Stimulated activated CD8-positive, alpha-beta memory T cell treated with anti-CD3 and anti-CD28 coated beads, Interleukin-7, amount 100 ng/mL, for 4 hours (primary cell): ENCODE measurements around the gene SLC37A4.
"Not testable (repeated sequence)": the region's sequence is repeated elsewhere in the genome, so short reads cannot be mapped to it uniquely, and the experiment has no call there.

Experiments used
- DNase-seq, 2 donors: peaks; one replicate each; pipeline ENCODE4 v3.0.0-alpha.2; 2020; ENCODE audit warnings: low read depth in 2 of 2

SLC37A4 gene

DNA sequence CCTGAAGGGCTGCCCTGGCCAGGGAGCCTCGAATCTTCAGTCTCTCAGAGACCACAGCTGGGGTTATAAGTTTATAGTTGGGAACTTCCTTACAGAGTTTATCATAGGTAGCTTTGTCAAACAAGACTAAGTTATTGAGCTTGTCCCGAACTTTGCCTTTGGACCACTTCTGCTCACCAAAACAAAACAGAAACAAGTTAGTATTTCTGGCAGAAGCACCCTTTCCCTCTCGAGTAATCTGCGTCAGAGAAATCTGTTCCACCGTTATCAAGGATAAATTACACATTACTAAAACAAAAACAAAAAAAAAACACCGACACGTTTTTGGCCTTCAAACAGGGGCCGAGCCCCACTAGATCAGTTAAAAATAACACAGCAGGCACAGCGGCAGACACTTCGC is 13.3 kb downstream of the SLC37A4 start:
- not testable (repeated sequence) for DNase-seq

DNA sequence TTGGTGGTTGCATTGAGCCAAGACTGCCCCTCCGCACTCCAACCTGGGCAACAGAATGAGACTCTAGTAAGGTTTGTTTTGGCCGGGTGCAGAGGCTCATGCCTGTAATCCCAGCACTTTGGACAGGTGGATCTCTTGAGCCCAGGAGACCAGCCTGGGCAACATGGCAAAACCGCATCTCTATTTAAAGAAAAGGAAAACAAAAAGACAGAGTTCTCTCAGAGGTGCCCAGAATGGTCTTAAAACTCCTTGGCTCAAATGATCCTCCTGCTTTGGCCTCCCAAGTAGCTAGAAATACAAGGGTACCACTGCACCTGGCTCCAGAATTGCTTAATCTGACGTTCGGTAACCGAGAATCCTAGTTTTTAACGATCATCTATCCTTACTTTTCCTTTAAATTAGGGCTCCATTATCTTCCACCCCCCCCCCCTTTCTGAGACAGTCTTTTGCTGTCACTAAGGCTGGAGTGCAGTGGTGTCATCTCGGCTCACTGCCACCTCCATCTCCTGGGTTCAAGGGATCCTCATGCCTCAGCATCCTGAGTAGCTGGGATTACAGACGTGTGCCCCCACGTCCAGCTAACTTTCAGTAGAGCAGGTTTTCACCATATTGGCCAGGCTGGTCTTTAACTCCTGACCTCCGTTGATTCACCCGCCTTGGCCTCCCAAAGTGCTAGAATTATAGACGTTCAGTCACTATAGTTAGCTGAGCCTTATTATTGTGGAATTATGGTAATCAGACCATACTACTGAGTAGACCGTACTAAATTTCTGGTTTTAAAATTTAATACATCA is 14.3 kb downstream of the SLC37A4 start:
- DNase-seq, result no peak

DNA sequence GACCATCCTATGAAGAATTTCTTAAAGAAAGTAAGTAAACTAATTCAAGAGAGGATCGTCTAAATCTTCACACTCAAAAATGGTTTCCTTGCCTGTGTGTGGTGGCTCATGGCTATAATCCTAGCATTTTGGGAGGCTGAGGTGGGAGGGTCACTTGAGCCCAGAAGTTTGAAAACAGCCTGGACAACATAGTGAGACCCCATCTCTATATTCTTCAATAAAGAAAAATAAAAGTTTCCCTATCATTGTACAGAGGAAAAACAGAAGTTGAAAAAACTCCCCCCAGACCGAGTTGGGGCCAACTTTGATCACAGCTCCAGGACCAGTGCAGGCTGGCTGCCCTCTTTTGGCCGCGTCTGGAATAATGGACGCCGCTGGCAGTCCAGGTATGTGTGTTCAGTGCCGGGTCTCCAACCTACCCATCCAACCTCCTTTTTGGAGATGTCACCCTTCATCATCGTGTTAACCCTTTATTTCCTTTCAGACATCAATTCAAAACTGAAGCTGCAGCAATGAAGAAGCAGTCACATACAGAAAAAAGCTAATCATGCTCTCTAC is 15.5 kb downstream of the SLC37A4 start:
- DNase-seq, result no peak

DNA sequence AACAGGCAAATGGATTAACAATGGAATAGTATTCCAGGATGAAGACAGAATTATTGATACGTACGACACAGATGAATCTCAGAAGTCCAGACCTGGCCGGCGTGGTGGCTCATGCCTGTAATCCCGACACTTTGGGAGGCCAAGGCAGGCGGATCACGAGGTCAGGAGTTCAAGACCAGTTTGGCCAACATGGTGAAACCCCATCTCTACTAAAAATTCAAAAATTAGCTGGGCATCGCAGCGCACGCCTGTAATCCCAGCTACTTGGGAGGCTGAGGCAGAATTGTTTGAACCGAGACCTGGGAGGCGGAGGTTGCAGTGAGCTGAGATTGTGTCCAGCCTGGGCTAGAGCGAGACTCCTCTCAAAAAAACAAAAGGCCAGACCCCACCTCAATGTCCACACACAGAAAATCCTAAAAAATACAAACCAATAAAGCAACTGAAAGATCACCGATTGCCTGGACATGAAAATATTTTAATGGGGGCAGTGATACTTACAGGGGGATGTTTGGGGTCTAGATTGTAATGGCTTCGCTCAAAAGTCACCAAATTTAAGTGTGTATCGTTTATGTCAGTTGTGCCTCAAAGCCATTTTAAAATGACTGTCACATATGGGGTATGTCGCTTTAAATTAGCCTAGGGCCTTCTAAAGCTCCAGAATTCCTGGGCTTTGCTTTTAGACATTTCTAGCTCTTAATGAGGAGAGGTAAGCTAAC is 16.3 kb downstream of the SLC37A4 start:
- DNase-seq, result no peak

DNA sequence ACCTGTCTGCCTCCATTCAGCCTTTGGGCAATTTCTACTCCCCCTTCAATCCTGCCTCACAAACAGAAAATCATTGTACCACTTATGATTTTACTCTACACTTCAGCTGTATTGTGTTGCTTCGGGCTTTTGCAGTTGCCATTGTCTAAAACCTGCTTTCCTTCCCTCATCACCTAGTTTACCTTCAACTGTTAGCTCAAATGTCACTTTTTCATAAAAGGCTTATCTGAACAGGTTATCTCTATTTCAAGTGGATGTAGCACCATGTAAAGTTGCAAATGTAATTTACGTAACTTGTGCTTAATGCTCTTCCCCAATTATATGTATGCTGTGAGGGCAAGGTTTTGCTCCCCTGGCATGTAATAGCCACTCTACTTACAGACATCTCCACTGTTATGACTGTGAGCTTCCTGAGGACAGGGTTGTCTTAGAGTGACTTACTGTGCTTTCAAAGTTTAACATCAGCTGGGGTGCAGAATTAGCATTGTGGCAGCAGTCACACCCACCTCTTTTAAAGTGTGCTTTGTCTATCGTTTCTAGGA is 18.0 kb downstream of the SLC37A4 start:
- DNase-seq, result no peak

DNA sequence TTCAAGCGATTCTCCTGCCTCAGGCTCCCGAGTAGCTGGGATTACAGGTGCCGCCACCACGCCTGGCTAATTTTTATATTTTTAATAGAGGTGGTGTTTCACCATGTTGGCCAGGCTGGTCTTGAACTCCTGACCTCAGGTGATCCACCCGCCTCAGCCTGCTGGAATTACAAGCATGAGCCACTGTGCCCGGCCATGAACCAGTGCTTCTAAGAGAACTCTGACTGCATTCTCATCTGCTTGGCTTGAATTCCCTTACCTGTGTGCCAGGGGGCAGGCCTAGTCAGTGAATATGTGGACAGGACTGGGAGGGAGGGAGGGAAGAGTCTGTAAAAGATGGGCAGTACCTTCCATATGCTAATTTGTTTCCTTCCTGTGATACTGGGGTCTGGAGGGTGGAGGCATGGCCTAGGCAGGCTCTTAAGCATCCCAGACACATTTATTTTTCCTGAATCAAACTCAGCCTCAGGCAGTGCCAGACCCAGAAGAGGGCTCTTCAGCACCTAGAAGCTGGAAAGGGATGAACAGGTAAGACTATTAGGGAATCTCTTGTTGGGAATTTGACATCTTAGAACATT is 19.1 kb downstream of the SLC37A4 start:
- DNase-seq, result no peak

DNA sequence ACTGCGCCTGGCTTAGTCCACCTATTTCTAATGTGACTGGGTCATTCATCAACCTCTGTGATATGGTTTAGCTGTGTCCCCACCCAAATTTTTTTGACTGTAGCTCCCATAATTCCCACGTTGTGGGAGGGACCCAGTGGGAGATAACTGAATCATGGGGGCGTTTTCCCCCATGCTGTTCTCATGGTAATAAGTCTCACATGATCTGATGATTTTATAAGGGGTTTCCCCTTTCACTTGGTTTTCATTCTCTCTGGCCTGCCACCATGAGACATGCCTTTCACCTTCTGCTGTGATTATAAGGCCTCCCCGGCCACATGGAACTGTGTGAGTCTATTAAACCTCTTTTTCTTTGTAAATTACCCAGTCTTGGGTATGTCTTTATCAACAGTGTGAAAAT is 24.0 kb downstream of the SLC37A4 start:
- no peak for DNase-seq

DNA sequence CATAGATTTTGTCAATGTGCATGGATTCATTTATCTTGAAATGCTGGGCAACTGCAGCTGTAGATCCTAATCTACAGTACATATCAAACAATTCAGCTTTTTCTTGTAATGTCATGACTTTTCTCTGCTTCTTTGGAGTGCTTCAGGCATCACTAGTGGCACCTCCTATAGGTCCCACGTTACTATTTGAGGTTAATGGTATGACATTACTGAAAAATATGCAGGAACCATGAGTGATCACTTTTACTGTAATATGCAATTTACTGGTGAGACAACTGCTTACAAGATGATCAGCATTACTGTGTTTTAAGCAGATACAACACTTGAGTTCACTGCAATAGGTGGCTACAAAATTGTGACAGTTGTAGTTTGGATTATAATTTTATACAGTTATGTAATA is 29.8 kb downstream of the SLC37A4 start:
- no peak for DNase-seq

DNA sequence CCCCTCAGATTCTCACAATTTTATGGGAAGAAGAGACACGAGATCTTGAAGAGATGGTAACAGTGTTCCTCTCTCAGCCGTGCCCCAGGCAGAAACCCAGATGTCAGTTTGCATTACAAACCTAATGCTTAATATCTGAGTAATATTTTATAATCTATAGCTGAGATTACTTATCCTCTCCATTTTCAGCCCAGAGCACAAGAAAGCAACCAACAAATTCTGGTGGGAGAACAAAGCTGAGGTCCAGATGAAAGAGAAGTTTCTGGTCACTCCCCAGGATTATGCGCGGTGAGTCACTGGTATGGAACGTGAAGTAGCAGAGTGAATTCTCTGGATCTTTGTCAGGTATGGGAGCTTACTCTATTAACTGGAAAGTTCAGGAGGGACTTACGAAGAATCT is 31.9 kb downstream of the SLC37A4 start:
- no peak for DNase-seq

DNA sequence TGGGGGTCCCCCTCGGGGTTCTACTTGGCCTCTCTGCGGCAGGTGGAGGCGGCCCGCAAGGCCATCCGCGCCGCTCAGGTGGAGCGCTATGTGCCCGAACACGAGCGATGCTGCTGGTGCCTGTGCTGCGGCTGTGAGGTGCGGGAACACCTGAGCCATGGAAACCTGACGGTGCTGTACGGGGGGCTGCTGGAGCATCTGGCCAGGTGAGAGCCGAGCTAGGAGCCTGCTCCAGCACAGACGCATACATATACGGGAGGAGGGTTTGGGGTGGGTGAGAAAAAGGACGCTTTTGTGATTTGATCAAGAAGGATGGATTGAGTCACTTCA is 32.3 kb downstream of the SLC37A4 start:
- no peak for DNase-seq

DNA sequence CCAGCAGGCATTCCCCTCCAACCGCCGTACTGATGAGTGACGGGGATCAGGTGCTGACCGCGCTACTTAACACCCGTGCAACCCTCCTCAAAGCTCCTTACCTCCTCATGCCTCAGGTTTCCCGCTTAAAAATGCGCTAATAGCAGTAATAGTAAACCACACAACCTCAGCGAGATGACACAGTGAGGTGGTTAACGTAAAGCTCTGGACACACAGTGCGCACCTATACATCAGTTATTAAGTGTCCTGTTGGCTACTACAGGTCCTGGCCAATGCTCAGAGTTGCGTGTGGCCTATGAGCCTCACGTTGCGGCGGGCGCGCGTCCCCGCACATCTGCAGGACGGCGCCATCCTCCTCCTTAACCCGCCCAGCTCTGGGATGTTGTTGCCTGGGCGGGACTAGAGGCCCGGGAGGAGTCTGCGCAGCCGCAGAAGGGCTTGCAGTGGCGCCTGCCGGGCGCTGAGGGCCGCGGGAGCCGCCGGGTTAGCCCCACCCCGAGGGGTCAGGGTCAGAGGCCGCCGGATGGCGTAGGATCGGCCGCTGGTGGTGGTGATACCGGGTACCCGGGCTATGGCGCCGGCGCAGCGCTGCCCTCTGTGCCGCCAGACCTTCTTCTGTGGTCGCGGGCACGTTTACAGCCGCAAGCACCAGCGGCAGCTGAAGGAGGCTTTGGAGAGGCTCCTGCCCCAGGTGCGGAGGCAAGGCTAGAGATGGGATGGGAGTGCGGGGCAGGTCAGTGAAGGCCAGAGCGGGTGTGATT is 32.9 kb downstream of the SLC37A4 start, which contains the start of gene CENATAC:
TSS of gene CENATAC (plus strand) at position 512 of the 761 bp plus-strand sequence. CDS start at position 572, 60 bp downstream.
- peak; percentile 86 to 92 for DNase-seq

DNA sequence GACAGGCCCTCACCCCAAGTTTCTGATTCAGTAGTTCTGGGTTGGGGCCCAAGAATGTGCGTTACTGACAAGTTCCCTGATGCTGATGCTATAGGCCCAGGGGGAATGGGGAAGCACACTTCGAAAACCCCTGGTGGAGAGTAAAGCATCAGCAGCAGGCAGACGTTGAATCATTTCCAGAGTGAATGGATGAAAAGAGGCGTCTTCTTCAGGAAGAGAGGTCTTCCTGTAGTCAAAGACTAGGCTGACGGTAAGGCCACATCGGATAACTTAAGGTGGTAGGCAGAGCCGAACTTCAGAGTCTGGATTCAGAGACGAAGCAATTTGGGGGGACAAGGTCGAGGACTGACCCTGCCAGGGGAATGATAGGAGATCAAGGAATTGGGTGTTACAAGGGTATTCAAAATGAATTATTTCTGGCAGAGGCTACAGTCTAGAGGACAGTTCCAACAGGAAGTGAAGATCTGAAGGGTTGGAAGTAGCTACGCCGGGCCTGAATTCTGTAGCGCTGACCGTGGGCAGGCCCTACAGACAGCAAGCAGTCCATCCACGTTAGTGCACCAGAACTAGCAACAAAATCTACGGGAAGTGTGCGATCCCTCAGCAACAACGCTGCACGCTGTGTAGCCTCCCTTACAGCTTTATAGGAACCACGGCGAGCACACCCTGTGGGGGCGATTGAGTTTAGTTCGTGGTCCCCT is 33.6 kb downstream of the SLC37A4 start:
- DNase-seq, result no peak

DNA sequence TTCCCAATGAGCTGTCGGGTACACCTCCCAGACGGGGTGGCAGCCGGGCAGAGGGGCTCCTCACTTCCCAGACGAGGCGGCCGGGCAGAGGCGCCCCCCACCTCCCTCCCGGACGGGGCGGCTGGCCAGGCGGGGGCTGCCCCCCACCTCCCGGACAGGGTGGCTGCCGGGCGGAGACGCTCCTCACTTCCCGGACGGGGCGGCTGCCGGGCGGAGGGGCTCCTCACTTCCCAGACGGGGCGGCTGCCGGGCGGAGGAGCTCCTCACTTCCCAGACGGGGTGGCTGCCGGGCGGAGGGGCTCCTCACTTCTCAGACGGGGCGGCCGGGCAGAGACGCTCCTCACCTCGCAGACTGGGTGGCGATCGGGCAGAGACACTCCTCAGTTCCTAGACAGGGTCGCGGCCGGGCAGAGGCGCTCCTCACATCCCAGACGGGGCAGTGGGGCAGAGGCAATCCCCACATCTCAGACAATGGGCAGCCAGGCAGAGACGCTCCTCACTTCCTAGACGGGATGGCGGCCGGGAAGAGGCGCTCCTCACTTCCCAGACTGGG is 39.1 kb downstream of the SLC37A4 start:
- DNase-seq, result not testable (repeated sequence)

DNA sequence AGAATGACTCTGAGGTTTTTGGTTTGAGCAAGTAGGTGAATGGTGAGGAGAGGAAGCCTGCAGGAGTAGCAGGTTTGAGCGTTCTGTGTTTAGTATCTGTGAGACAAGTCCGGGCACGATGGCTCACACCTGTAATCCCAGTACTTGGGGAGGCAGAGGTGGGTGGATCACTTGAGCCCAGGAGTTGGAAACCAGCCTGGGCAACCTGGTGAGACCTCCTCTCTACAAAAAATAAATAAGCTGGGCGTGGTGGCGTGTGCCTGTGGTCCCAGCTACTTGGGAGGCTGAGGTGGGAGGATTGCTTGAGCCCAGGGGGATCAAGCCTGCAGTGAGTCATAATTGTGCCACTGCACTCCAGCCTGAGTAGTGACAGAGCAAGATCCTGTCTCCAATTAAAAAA is 42.4 kb downstream of the SLC37A4 start:
- DNase-seq, result no peak

DNA sequence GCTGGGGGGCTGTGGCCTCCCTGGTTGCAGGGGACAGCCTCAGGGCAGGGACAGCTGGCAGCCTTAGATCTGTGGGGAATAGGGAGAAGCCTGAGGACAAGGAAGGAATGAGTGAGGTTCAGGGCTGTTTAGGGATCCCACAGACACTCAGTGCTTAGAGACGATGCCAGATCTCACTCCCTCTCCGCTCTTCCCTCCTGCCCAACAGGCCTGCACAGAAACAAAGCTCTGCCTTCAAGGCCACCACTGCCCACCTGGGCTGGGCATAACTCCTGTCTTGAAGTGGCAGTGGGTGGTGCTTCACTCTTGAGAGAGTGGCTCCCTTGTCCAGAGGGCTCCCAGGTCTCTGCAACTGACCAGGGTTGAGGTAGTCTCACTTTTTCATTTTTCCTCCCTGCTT is 45.9 kb downstream of the SLC37A4 start:
- DNase-seq, result no peak

DNA sequence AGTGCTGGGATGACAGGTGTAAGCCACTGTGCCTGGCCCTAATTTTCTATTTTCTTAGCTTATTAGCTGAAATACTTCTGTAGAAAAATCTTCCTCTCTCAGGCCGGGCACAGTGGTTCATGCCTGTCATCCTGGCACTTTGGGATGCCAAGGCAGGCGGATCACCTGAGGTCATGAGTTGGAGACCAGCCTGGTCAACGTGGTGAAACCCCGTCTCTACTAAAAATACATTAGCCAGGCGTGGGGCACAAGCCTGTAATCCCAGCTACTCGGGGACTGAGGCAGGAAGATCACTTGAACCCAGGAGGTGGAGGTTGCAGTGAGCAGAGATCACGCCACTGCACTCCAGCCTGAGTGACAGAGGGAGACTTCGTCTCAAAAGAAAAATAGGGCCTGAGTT is 46.3 kb downstream of the SLC37A4 start:
- DNase-seq, result not testable (repeated sequence)

DNA sequence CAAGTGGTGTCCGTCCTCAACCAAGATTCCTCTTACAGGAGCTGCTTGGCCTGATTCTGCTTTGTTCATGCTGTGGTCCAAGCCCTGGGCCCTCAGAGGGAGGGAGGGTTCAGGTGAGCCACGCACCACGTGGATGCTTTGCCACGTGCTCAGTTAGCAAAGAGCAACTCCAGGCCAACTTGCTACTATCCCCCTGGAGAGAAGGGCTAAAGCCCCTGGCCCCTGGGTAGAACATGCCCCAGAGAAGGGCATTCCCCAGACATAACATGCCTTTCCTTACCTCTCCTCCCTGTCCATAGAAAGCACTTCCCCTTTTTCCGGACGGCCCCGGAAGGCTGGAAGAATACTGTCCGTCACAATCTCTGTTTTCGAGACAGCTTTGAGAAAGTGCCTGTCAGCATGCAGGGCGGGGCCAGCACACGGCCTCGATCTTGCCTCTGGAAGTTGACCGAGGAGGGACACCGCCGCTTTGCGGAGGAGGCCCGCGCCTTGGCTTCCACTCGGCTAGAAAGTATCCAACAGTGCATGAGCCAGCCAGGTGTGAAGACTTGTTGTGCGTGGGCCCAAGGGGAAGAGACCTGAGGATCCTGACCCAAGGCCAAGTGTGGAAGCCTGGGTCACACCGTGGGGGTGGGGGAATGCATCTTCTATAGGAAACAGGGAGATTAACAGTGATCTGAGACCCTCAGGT is 50.3 kb downstream of the SLC37A4 start:
- no peak for DNase-seq

DNA sequence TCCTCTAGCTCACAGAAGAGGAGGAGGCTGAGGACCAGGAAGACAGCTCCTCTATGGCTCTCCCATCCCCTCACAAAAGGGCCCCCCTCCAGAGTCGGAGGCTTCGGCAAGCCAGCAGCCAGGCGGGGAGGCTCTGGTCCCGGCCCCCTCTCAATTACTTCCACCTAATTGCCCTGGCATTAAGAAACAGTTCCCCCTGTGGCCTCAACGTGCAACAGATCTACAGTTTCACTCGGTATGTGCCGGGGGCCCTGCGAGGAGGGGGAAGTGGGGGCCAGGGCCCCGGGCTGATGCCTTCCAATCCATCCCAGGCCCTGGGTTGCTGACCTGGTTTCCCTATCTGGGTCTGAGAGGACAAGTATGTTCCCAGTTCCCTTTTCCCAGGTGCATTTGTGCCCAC is 51.2 kb downstream of the SLC37A4 start:
- DNase-seq, result no peak

DNA sequence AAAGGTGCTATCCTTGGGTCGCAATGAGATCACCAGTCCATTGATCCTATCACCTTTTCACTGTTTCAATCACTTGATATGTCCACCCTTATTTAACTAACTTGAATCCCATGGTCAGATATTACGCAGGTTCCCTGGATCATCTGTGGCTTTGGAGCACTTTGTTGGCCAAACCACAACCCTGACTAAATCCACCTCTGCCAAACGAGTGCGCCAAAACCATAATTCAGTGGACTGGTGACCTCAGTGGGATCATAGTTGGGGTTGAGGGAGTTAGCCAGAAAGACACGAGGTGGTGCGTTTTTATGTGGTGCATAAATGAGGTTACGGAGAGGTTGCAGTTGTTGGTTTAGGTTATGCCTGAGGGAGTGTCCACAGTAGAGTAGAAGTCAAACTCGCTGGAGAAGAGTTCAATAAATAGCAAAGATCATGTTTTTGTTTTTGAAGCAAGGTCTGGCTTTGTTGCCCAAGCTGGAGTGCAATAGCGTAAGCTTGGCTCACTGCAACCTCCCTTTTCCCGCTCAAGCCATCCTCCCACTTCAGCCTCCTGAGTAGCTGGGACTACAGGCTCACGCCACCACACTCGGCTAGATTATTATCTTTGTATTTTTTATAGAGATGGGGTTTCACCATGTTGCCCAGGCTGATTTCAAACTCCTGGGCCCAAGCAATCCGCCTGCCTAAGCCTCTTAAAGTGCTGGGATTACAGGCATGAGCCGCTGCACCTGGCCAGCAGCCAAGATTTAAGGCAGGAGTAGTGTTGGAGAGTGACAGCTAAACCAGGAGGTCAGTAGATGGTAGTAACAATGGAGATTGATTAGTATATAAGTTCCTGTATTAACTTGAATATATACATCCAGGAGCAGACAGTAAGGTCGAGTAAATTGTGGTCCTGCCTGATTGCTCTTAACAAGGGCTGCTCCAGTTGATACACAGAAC is 54.6 kb downstream of the SLC37A4 start:
- no peak for DNase-seq
